SK-N-SH treated with all-trans-retinoic acid at 6 μM for 48 hours (cell line): ENCODE data around the gene ZSCAN16.

Experiments used
- ARNTL ChIP-seq: fragments of 450-650 bp; formaldehyde crosslinking; IDR thresholded peaks from 2 replicates; pipeline ENCODE4 v1.5.0; 2020; ENCODE audit warnings: low read depth, mild to moderate bottlenecking, moderate library complexity, borderline replicate concordance
- CSDC2 ChIP-seq: fragments of 250-450 bp; sonication (Bioruptor Pico); IDR thresholded peaks from 2 replicates; pipeline ENCODE4 v1.5.0; 2020; ENCODE audit warnings: mild to moderate bottlenecking, moderate library complexity
- OSR1 ChIP-seq: fragments of 250-450 bp; sonication (Bioruptor Pico); IDR thresholded peaks from 2 replicates; pipeline ENCODE4 v1.8.0; 2022; ENCODE audit warnings: moderate library complexity, mild to moderate bottlenecking, inconsistent platforms
- RARB ChIP-seq: fragments of 250-450 bp; sonication (Bioruptor Pico); IDR thresholded peaks from 2 replicates; pipeline ENCODE4 v1.8.0; 2021; ENCODE audit warnings: mild to moderate bottlenecking, moderate library complexity
- SNAI2 ChIP-seq: fragments of 250-450 bp; sonication (Bioruptor Pico); IDR thresholded peaks from 2 replicates; pipeline ENCODE4 v1.5.0; 2020; ENCODE audit warnings: mild to moderate bottlenecking, moderate library complexity
- TOX ChIP-seq: fragments of 250-450 bp; sonication (Bioruptor Pico); IDR thresholded peaks from 2 replicates; pipeline ENCODE4 v1.8.0; 2021; ENCODE audit warnings: mild to moderate bottlenecking, moderate library complexity, borderline replicate concordance
- ZFP3 ChIP-seq: fragments of 250-450 bp; sonication (Bioruptor Pico); IDR thresholded peaks from 2 replicates; pipeline ENCODE4 v1.5.0; 2020; ENCODE audit warnings: mild to moderate bottlenecking, moderate library complexity
- ZNF70 ChIP-seq: fragments of 450-650 bp; formaldehyde crosslinking; IDR thresholded peaks from 2 replicates; pipeline ENCODE4 v1.5.0; 2020; ENCODE audit warnings: mild to moderate bottlenecking, moderate library complexity
- ZNF8 ChIP-seq: fragments of 450-650 bp; formaldehyde crosslinking; IDR thresholded peaks from 2 replicates; pipeline ENCODE4 v1.5.0; 2020; ENCODE audit warnings: mild to moderate bottlenecking, moderate library complexity
- TF ChIP-seq, protein P1 (sequence below): fragments of 250-450 bp; sonication (Bioruptor Pico); IDR thresholded peaks from 2 replicates; pipeline ENCODE4 v1.8.0; 2020; ENCODE audit warnings: mild to moderate bottlenecking, moderate library complexity, borderline replicate concordance
- TF ChIP-seq, protein P2 (sequence below): fragments of 250-450 bp; sonication (Bioruptor Pico); IDR thresholded peaks from 2 replicates; pipeline ENCODE4 v1.8.0; 2021; ENCODE audit warnings: low read depth, mild to moderate bottlenecking, moderate library complexity, borderline replicate concordance

DNA sequence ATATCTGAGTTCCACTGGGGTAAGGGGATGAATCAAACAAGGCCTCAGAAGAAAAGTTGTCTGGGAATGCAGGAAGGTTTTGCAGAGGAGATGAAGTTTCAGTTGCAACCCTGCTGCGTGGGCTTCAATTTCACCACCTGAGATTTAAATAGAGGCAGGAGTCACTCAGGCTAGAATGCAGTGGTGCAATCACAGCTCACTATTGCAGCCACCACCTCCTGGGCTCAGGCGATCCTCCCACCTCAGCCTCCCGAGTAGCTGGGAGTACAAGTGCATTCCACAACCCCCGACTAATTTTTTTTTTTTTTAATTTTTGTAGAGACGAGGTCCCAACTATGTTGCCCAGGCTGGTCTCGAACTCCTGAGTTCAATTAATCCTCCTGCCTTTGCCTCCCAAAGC lies 45.6 kb upstream of the ZSCAN16 start:
- TF ChIP-seq RARB (CRISPR knock-in tag) (no peak), ZNF8 (no peak), SNAI2 (CRISPR knock-in tag) (no peak), CSDC2 (no peak), ARNTL (no peak), TOX (CRISPR knock-in tag) (no peak), OSR1 (CRISPR knock-in tag) (no peak), ZFP3 (CRISPR knock-in tag) (no peak), ZNF70 (CRISPR knock-in tag) (no peak)
- TF ChIP-seq, protein P1, sequence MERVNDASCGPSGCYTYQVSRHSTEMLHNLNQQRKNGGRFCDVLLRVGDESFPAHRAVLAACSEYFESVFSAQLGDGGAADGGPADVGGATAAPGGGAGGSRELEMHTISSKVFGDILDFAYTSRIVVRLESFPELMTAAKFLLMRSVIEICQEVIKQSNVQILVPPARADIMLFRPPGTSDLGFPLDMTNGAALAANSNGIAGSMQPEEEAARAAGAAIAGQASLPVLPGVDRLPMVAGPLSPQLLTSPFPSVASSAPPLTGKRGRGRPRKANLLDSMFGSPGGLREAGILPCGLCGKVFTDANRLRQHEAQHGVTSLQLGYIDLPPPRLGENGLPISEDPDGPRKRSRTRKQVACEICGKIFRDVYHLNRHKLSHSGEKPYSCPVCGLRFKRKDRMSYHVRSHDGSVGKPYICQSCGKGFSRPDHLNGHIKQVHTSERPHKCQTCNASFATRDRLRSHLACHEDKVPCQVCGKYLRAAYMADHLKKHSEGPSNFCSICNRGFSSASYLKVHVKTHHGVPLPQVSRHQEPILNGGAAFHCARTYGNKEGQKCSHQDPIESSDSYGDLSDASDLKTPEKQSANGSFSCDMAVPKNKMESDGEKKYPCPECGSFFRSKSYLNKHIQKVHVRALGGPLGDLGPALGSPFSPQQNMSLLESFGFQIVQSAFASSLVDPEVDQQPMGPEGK (CRISPR knock-in tag) = no peak
- TF ChIP-seq, protein P2, sequence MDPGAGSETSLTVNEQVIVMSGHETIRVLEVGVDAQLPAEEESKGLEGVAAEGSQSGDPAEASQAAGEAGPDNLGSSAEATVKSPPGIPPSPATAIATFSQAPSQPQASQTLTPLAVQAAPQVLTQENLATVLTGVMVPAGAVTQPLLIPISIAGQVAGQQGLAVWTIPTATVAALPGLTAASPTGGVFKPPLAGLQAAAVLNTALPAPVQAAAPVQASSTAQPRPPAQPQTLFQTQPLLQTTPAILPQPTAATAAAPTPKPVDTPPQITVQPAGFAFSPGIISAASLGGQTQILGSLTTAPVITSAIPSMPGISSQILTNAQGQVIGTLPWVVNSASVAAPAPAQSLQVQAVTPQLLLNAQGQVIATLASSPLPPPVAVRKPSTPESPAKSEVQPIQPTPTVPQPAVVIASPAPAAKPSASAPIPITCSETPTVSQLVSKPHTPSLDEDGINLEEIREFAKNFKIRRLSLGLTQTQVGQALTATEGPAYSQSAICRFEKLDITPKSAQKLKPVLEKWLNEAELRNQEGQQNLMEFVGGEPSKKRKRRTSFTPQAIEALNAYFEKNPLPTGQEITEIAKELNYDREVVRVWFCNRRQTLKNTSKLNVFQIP (CRISPR knock-in tag) = no peak
